NCI-H82 treated with DMSO at 0.1 percent for 48 hours (cell line): Measurements from ENCODE around the gene OR5T3.
"Not testable (repeated sequence)": the region's sequence is repeated elsewhere in the genome, so short reads cannot be mapped to it uniquely, and the experiment has no call there.

Experiments used
- DNase-seq: peaks from one replicate; lab custom pipeline; 2025; ENCODE audit not compliant: unreplicated experiment; lab: John Stamatoyannopoulos, UW

Gene OR5T3

GRCh38 chr11:56251954-56252353 lies at the start of gene OR5T3:
TSS of gene OR5T3 (plus strand) at chr11:56252254. CDS start at chr11:56252254, 0 bp downstream.
- DNase-seq, result no peak

- no peak for DNase-seq
These were observed 44.3 kb upstream of the OR5T3 start for GRCh38 chr11:56207790-56208189.

- no peak for DNase-seq
These were observed 37.5 kb upstream of the OR5T3 start for GRCh38 chr11:56214537-56214936.

GRCh38 chr11:56219735-56220134 lies 32.3 kb upstream of the OR5T3 start:
- DNase-seq, result not testable (repeated sequence)

GRCh38 chr11:56234155-56234554 lies 17.9 kb upstream of the OR5T3 start, which contains the start of gene OR5T2:
TSS of gene OR5T2 (minus strand) at chr11:56234255. CDS start at chr11:56233062, 1,193 bp downstream.
- no peak for DNase-seq

- no peak for DNase-seq
These were observed 19.0 kb downstream of the OR5T3 start for GRCh38 chr11:56271092-56271491.

- no peak for DNase-seq
These were observed 21.8 kb downstream of the OR5T3 start, which contains the start of gene OR5T1 for GRCh38 chr11:56273854-56274253. TSS of gene OR5T1 (plus strand) at chr11:56274154. CDS start at chr11:56275639, 1,485 bp downstream.

- no peak for DNase-seq
These were observed 40.1 kb downstream of the OR5T3 start, which contains the start of gene OR8H1 for GRCh38 chr11:56292154-56292553. TSS of gene OR8H1 (minus strand) at chr11:56292254. CDS start at chr11:56291062, 1,192 bp downstream.

GRCh38 chr11:56296898-56297297 lies 44.8 kb downstream of the OR5T3 start:
- DNase-seq, result no peak
